Inferior parietal cortex (tissue), 1 donor: ENCODE results near the gene TDRD7.

ENCODE experiments used
- DNase-seq: peaks from one replicate; pipeline ENCODE4 v3.0.0-alpha.2; 2016; ENCODE audit errors: extremely low spot score

The TDRD7 gene

GRCh38 chr9:97504381-97505216 is 92.7 kb downstream of the TDRD7 start:
- no peak for DNase-seq

- DNase-seq: no peak
These were observed 93.9 kb downstream of the TDRD7 start for GRCh38 chr9:97505845-97506244.

GRCh38 chr9:97506306-97506705 is 94.4 kb downstream of the TDRD7 start:
- no peak for DNase-seq

GRCh38 chr9:97506787-97507186 is 94.9 kb downstream of the TDRD7 start:
- DNase-seq: no peak

GRCh38 chr9:97507428-97507984 is 95.6 kb downstream of the TDRD7 start:
- DNase-seq: no peak

- DNase-seq: no peak
These were observed 97.0 kb downstream of the TDRD7 start for GRCh38 chr9:97508852-97509251.

- DNase-seq: no peak
These were observed 99.1 kb downstream of the TDRD7 start for GRCh38 chr9:97510797-97511654.

- no peak for DNase-seq
These were observed 99.9 kb downstream of the TDRD7 start for GRCh38 chr9:97511655-97512427.

GRCh38 chr9:97512966-97513560 is 101.2 kb downstream of the TDRD7 start:
- no peak for DNase-seq

- no peak for DNase-seq
These were observed 102.6 kb downstream of the TDRD7 start for GRCh38 chr9:97514531-97514930.

- DNase-seq: no peak
These were observed 103.8 kb downstream of the TDRD7 start for GRCh38 chr9:97515662-97516061.

- DNase-seq: no peak
These were observed 104.2 kb downstream of the TDRD7 start for GRCh38 chr9:97516111-97516510.

GRCh38 chr9:97517331-97518089 is 105.6 kb downstream of the TDRD7 start:
- no peak for DNase-seq

- DNase-seq: no peak
These were observed 106.4 kb downstream of the TDRD7 start for GRCh38 chr9:97518166-97518908.

- DNase-seq: no peak
These were observed 107.0 kb downstream of the TDRD7 start for GRCh38 chr9:97518909-97519307.

GRCh38 chr9:97519441-97519970 is 107.6 kb downstream of the TDRD7 start:
- no peak for DNase-seq

GRCh38 chr9:97521576-97522333 is 109.9 kb downstream of the TDRD7 start:
- DNase-seq: no peak

- DNase-seq: no peak
These were observed 112.5 kb downstream of the TDRD7 start for GRCh38 chr9:97524424-97524823.

GRCh38 chr9:97525451-97525850 is 113.6 kb downstream of the TDRD7 start:
- DNase-seq: no peak
